Hypothalamus (tissue), 51 donors: Measurements from ENCODE around the gene ZFPM1.

Experiments used
- DNase-seq, 51 donors: peaks; one replicate each; lab custom pipeline; 2025; lab: John Stamatoyannopoulos, UW

Gene ZFPM1

GRCh38 chr16:88433632-88434352 is 19.3 kb upstream of the ZFPM1 start:
- DNase-seq: no peak

- DNase-seq: no peak
These were observed 18.8 kb upstream of the ZFPM1 start for GRCh38 chr16:88434353-88434690.

- no peak for DNase-seq
These were observed 18.3 kb upstream of the ZFPM1 start for GRCh38 chr16:88434746-88435145.

GRCh38 chr16:88435437-88436355 is 17.4 kb upstream of the ZFPM1 start:
- DNase-seq: no peak

GRCh38 chr16:88436796-88437195 is 16.3 kb upstream of the ZFPM1 start:
- DNase-seq: no peak

- peak in 22 of 51 donors; percentile 7 to 60 (median 22) for DNase-seq
These were observed 15.6 kb upstream of the ZFPM1 start for GRCh38 chr16:88437367-88437964.

GRCh38 chr16:88438084-88438870 is 14.8 kb upstream of the ZFPM1 start:
- no peak for DNase-seq

GRCh38 chr16:88439016-88439415 is 14.1 kb upstream of the ZFPM1 start:
- no peak for DNase-seq

- DNase-seq: no peak
These were observed 13.4 kb upstream of the ZFPM1 start for GRCh38 chr16:88439706-88440105.

GRCh38 chr16:88440111-88440510 is 13.0 kb upstream of the ZFPM1 start:
- no peak for DNase-seq

- no peak for DNase-seq
These were observed 12.2 kb upstream of the ZFPM1 start for GRCh38 chr16:88440686-88441405.

- no peak for DNase-seq
These were observed 11.6 kb upstream of the ZFPM1 start for GRCh38 chr16:88441460-88441859.

GRCh38 chr16:88442383-88442726 is 10.7 kb upstream of the ZFPM1 start:
- DNase-seq: no peak

GRCh38 chr16:88442727-88443576 is 10.1 kb upstream of the ZFPM1 start:
- peak in 44 of 51 donors; percentile 10 to 75 (median 44) for DNase-seq

GRCh38 chr16:88444826-88445582 is 8.1 kb upstream of the ZFPM1 start:
- peak in 1 of 51 donors; percentile 21 for DNase-seq

GRCh38 chr16:88445583-88445960 is 7.5 kb upstream of the ZFPM1 start:
- DNase-seq: no peak

- DNase-seq: no peak
These were observed 7.0 kb upstream of the ZFPM1 start for GRCh38 chr16:88446061-88446460.

GRCh38 chr16:88446736-88447135 is 6.3 kb upstream of the ZFPM1 start:
- no peak for DNase-seq

GRCh38 chr16:88447881-88448280 is 5.2 kb upstream of the ZFPM1 start:
- no peak for DNase-seq
